ENCODE results near the gene PPP2R2B.

Gene PPP2R2B

GRCh38 chr5:146785065-146785464 lies 93.5 kb downstream of the PPP2R2B start:
- DNase-seq (ENCODE audit: low spot score): no peak

DNA sequence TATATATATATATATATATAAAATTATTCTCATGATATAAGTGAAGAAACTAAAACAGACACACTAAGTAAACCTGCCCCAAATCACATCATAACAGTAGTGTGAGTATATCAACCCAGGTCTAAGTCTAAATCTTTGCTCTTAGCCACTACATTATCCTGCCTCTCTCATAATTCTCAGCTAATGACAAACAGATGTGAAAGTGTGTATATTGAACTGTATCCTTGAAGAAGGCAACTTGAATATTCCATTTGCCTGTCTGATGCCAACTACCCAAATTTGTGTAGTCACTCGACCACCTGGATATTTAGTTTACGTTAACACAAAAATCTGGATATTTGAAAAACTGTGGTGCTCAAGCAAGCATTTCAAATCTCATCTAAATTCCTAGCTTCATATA lies 97.4 kb downstream of the PPP2R2B start:
- no peak for DNase-seq (ENCODE audit: low spot score)

- DNase-seq (ENCODE audit: low spot score): no peak
Observed at GRCh38 chr5:146779211-146779869, 99.2 kb downstream of the PPP2R2B start.

- DNase-seq (ENCODE audit: low spot score): no peak
Observed at GRCh38 chr5:146778795-146779194, 99.8 kb downstream of the PPP2R2B start.

DNA sequence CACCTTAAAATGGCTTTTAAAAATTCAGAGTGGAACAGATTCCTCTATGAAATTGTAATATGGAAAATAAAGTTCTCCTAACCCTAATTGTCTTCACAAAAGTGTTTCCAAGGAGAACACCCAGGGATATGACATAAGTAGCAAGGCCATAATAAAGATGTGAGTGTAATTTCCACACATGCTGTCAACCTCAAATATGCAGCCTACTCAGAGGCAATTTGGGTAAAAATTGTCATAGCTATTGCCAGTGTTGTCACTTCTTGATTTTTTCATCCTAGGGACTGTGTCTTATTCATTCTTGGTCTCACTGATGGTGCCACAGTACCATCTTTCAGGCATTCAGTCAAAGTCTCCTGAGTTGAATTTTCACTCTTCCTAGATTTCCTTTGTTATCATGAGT lies 100.3 kb downstream of the PPP2R2B start:
- DNase-seq (ENCODE audit: low spot score): no peak

DNA sequence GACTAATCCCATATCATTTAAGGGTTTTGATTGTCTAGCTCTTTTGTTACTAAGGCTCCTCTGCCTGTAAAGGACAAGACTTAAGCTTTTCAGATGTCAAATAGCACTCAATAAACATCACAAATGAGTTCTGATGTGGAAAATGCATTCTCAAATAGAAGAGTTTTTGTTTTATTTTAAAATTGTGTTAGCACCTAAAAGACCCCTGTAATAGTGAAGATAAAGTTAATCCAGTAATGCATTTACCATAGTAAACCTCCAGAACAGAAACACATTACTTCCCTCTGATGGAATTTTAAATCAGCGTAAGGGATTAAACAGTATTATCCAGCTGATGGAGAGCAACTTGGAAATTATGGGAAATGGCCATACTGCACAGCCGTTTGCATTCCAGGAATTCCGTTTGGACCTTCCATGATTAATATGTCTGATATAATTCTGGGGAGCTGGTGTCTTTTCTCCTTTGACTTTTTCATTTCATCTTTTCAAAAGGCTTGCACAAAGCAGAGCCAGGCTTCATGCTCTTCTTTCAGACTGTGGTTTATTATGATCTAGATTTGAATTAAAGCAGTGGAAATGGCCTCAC lies 105.6 kb downstream of the PPP2R2B start:
- DNase-seq (ENCODE audit: low spot score): no peak

DNA sequence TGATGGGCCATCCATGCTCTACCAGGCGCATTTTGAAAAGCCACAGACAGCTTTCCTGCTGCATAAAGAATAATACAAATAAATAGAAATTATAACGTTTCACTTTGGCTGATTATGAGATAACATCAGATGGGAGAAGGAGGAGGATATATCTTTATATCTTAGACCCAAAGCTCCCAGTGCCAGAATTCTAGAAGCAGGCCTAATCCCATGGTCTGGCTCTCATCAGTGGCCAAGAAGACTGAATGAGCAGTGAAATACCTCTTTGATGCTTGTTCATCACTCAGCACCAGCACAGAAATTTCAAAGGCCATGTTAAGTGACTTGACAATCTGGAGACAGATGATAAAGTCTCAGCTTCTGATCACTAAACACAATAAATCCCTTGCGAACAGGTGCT lies 107.6 kb downstream of the PPP2R2B start:
- no peak for DNase-seq (ENCODE audit: low spot score)

DNA sequence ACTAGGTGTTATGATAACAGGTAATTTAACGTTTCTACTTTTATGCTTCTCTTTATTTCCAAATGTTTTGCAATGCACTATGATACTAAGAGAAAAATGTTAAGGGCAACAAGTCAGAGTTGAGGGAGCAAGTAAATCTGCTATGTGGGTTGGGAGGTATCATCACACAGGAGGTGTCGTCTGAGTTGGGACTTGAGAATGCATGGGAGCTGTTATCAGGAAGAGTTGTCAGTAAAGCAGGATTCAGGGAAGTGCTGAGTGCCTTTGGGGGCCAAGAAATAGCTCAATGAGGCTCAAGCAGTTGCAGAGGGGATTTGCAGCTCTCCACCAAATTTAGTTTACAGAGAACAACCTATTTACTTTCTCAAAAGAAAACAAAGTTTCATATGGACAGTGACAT lies 108.0 kb downstream of the PPP2R2B start:
- DNase-seq (ENCODE audit: low spot score): no peak

GRCh38 chr5:146767534-146767933 lies 111.0 kb downstream of the PPP2R2B start:
- DNase-seq (ENCODE audit: low spot score): no peak

DNA sequence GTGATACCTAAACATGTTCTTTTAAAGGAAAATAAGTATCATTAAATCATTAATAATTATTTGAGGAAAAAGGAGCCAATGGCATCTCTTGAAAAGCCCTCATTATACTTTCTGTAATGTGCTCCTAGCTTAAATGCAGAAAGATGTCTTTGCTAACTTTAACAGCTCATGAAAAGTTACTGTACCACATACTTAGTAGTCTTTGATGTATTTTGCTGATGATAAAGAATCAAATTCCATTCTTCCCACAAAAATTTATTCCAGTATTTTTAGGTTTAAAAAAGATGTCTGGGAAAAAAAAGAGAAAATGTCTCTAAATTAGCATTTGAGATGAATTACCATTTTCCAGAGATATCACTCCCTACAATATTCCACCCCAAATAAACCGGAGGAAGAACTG lies 112.5 kb downstream of the PPP2R2B start:
- no peak for DNase-seq (ENCODE audit: low spot score)

DNA sequence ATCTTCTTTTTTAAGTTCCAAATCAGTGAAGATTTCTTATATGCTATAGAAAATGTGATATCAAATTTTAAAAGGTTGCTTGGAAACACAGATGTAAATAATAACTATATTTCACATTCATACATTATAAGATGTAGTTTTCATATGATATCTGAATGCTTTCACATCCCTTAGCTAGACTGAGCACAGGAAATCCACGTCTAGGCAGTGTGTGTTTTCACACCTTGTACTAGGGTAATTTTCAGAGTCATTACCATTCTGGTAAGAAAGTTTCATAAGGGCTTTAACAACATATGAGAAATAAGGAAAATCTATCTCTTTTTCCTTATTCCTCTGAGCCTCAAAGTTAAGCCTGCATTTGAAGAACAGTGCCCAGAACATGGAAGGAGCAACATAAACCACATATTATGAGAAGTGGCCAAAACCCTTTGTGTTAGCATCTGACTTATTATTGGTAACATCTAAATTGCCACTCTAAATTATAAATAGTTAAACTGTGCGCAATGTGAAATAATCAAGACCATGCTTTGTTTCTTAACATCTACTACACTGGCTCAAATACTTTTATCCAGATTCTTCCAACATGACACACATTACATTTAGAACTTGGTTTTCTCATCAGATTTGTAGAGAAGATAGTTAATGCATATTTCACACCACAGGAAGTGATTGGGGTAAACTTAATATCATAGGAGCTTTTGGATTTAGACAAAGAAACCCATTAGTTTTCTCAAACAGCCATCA lies 113.3 kb downstream of the PPP2R2B start:
- peak; percentile 45 for DNase-seq (ENCODE audit: low spot score)

GRCh38 chr5:146762830-146763229 lies 115.7 kb downstream of the PPP2R2B start:
- DNase-seq (ENCODE audit: low spot score): no peak

- DNase-seq (ENCODE audit: low spot score): no peak
Observed at GRCh38 chr5:146761811-146762210, 116.7 kb downstream of the PPP2R2B start.

DNA sequence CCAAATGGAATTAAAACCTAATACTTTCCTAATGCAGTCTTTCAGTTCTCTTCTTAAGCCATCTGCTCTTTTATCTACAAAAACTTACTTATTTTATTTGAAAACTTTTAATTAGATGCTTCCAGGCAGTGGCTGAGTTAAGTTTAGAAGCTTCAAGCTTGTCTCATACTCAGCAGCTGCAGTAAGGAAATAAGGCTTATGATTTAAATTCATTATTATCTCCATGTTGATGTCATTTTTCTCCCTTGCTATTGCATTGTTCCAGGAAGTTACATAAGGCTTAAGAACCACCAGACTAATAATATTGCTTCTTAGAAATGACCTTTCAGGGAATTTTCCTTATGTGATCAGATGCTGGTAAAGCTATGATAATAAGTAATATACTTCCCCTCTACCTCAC lies 119.6 kb downstream of the PPP2R2B start:
- no peak for DNase-seq (ENCODE audit: low spot score)

DNA sequence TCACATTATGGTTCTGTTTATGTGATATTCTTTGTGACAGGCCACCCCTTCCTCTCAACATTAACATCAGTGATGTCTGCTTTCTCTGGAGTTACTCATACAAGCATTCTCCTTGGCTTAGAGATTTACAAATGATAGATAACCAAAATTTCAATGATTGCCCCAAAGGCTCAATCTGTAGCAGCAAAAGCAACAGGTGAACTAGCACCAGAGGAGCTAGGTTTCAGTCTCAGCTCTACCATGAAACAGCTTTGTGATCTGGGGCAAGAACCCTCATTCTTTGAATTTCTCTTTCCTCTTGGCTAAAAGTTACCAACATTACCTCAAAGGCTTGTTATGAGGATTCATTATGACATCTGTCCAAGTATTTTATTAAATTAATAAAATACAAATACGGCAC lies 120.5 kb downstream of the PPP2R2B start:
- no peak for DNase-seq (ENCODE audit: low spot score)

DNA sequence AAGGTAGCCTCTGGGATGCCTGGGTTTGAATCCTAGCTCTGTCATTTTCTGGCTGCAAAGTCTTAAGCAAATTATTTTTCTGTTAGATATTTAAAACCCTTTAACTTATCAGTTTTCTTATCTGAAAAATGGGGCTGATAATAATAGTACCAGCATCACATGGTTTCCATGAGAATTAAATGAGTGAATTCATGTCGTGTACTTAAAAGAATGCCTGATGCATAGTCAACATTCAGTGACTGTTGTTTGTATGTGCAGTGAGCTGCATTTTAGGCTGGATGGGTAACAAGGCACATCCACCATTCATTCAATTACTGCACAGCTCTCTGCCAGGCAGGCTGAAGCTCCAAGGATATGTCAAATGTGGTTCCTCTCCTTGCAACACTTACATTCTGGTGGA lies 122.0 kb downstream of the PPP2R2B start:
- no peak for DNase-seq (ENCODE audit: low spot score)

DNA sequence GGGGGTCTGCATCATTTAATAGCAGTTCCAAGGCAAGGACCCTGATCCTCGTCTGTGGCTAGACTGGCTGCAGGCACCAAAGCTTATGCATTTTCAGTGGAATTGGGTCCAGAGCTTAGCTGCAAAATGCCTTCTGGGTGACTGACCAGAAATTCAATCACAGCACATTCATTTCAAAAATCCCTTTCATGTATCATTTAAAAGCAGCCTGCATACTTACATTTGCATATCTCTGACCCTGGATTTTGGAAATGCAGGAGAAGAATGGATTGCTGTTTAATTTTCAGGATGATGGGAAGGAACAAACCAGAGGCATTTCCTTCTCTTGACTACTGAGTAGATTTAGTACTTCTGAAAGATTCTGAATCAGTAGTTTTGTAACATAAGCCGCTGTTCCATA lies 122.8 kb downstream of the PPP2R2B start:
- DNase-seq (ENCODE audit: low spot score): no peak

DNA sequence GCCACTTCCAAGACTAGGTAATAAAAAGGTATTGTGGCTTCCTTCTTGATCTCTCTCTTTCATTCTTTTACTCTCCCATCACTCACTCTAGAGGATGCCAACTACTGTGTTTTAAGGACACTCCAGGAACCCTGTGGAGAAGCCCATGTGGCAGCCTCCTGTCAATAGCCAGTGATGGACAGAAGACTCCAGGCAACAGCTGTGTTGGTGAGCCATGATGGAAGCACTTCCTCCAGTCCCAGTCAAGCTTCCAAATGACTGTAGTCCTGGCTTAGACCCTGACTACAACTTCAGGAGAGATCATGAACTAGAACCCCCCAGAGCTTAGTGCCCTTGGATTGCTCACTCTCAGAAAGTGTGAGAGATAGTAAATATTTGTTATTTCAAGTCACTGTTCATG lies 123.9 kb downstream of the PPP2R2B start:
- DNase-seq (ENCODE audit: low spot score): no peak

DNA sequence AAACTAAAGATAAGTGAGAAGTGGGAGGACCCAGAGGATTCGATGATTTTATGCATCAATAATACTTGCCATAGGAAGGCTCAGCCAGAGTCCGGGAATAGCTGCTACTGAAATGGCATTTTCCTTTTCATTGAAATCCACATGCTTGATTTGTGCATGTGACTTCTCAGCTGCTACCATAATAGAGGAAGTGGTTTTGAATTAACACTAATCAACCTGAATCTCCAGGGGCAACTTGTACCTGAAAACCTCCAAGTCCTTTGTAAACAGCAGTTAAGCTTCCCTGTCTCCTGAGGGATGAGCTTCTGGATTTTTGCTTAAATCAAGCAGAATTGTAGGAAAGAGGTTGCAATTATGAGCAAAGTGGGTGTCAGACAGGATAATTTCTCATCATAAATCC lies 124.9 kb downstream of the PPP2R2B start:
- DNase-seq (ENCODE audit: low spot score): no peak

DNA sequence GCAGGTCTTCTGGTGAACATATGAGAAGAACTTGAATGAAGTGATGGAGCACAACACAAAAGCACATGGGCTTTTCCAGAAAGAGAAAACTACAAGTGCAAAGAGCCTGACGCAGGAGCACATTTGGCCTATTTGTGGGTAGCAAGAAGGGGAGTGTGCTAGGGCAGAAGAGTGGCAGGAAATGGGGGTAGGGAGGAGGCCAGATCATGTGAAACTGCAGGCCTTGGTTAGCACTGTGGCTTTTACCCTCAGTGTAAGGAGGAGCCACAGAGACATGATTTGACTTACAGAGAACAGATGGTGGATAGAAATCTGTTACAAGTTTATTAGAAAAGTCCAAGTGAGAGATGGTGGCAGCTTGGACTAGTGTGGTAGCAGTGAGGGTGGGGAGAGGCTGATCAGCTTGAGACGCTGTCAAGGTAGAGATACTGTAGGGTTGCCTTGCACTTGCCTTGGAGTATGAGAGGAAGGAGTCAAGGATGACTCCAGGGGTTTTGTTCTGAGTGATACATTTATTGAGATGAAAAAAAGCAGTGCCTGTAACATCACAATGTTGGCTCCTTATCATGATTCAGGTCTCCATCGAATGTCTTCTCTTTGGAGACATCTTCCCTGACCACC lies 126.7 kb downstream of the PPP2R2B start:
- DNase-seq (ENCODE audit: low spot score): peak; percentile 69

GRCh38 chr5:146751054-146751453 lies 127.5 kb downstream of the PPP2R2B start:
- DNase-seq (ENCODE audit: low spot score): no peak

DNA sequence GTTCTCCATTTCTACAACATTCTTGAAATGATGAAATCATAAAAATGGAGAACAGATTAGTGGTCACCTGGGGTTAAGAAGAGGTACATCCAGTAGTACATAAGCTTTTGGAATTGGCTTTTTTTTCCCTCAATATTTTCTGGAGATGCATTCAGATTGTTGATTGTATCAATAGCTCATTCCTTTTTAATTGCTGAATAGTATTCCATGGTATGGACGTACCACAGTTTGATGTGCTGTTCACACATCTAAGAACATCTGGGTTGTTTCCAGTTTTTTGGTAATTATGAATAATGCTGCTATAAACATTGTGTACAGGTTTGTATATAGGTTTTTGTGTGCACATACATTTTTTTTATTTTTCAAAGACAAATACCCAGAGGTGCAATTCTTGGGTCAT lies 130.0 kb downstream of the PPP2R2B start:
- no peak for DNase-seq (ENCODE audit: low spot score)

- DNase-seq (ENCODE audit: low spot score): no peak
Observed at GRCh38 chr5:146745931-146746577, 132.5 kb downstream of the PPP2R2B start.

All from CD4-positive, alpha-beta T cell treated with Interleukin-2 at 100 ng/mL for 4 hours (primary cell).